ACC112 (cell line): ENCODE data around the gene IL1RAP.

ENCODE experiments used
- H2AFZ ChIP-seq: fragments of 200-600 bp; sonication (generic); one replicate; pipeline ENCODE4 v1.6.0; 2017; ENCODE audit warnings: antibody characterized with exemption, low read length; ENCODE audit not compliant: unreplicated experiment
- H3K27ac ChIP-seq: fragments of 200-600 bp; sonication (generic); 2 replicates; pipeline ENCODE4 v1.5.1; 2014; ENCODE audit warnings: low read depth, mild to moderate bottlenecking, antibody characterized with exemption, low read length, moderate library complexity
- H3K27me3 ChIP-seq: fragments of 200-600 bp; sonication (generic); 2 replicates; pipeline ENCODE4 v1.6.1; 2014; ENCODE audit warnings: mild to moderate bottlenecking, antibody characterized with exemption, low read length, moderate library complexity, mixed read lengths; ENCODE audit not compliant: insufficient read depth
- H3K36me3 ChIP-seq: fragments of 200-600 bp; sonication (generic); 2 replicates; pipeline ENCODE4 v1.6.1; 2016; ENCODE audit warnings: mild to moderate bottlenecking, antibody characterized with exemption, low read length, moderate library complexity, mixed read lengths; ENCODE audit not compliant: insufficient read depth
- H3K4me1 ChIP-seq: fragments of 200-600 bp; sonication (generic); one replicate; pipeline ENCODE4 v1.6.1; 2016; ENCODE audit warnings: low read length, mixed read lengths; ENCODE audit not compliant: insufficient read depth, unreplicated experiment, control insufficient read depth
- H3K4me3 ChIP-seq: fragments of 200-600 bp; sonication (generic); 2 replicates; pipeline ENCODE4 v1.5.1; 2014; ENCODE audit warnings: mild to moderate bottlenecking, low read depth, low read length
- H3K79me2 ChIP-seq: fragments of 200-600 bp; sonication (generic); one replicate; pipeline ENCODE4 v1.6.0; 2016; ENCODE audit warnings: low read length; ENCODE audit not compliant: control insufficient read depth, unreplicated experiment, insufficient read depth

IL1RAP gene

GRCh38 chr3:190621927-190622326 is 108.0 kb downstream of the IL1RAP start:
- H3K36me3 ChIP-seq = peaks cover 10% of the 10 kb centered on the region; the same call in 1 of the 2 replicates
- no peaks in the 10 kb centered on the region for H3K27me3 ChIP-seq
- H3K4me3 ChIP-seq = no peak overlapping the region
- H3K27ac ChIP-seq = no peak overlapping the region
- H3K4me1 ChIP-seq = peaks cover 9% of the 10 kb centered on the region
- no peak overlapping the region for H2AFZ ChIP-seq
- H3K79me2 ChIP-seq = no peaks in the 10 kb centered on the region

DNA sequence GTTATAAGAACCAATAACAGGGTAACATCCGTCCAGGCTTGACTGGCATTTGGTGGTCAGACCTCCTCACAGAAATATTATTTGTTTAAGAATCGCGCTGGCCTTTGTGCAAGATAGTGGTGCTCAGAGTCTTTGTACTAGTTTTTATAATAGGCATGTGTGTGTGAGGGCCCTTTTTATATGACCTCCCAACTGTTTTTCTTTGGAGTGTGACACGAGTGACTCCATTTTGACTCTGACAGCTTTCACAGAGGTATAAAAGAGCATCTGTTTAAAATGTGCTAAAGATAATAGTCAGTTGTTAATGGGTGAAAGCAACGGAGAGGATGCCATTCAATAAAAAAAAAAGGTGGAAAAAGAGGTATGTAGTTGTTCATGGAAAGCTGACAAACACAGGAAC is 110.4 kb downstream of the IL1RAP start:
- Histone ChIP-seq H3K79me2 (no peaks in the 10 kb centered on the region), H3K27ac (no peak overlapping the region), H3K36me3 (peaks cover 20% of the 10 kb centered on the region), H3K27me3 (no peaks in the 10 kb centered on the region), H3K4me3 (no peak overlapping the region), H3K4me1 (no peaks in the 10 kb centered on the region), H2AFZ (no peak overlapping the region)

- Histone ChIP-seq H3K79me2 (no peaks in the 10 kb centered on the region), H3K36me3 (peaks cover 20% of the 10 kb centered on the region), H3K4me3 (no peak overlapping the region), H3K4me1 (no peaks in the 10 kb centered on the region), H3K27ac (no peak overlapping the region), H2AFZ (no peak overlapping the region), H3K27me3 (no peaks in the 10 kb centered on the region)
Measured at GRCh38 chr3:190626951-190627620, 113.2 kb downstream of the IL1RAP start.

DNA sequence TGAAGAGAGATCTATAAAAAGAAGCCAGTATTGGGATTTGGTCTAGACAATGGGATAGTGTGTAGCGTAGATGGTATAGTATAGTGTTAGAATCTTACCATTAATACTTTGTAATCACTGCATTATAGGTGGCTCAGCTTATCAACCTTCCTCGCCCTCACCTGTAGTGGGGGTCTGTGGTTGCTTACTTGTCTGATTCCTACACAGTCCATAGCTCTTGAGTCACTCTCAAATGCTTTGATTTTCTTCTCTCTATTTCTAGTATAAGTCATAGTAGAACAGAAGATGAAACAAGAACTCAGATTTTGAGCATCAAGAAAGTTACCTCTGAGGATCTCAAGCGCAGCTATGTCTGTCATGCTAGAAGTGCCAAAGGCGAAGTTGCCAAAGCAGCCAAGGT is 115.2 kb downstream of the IL1RAP start:
- no peak overlapping the region for H3K4me3 ChIP-seq
- H3K27ac ChIP-seq = no peak overlapping the region
- no peaks in the 10 kb centered on the region for H3K79me2 ChIP-seq
- no peak overlapping the region for H2AFZ ChIP-seq
- H3K4me1 ChIP-seq = no peaks in the 10 kb centered on the region
- H3K27me3 ChIP-seq = no peaks in the 10 kb centered on the region
- H3K36me3 ChIP-seq = peaks cover 14% of the 10 kb centered on the region

DNA sequence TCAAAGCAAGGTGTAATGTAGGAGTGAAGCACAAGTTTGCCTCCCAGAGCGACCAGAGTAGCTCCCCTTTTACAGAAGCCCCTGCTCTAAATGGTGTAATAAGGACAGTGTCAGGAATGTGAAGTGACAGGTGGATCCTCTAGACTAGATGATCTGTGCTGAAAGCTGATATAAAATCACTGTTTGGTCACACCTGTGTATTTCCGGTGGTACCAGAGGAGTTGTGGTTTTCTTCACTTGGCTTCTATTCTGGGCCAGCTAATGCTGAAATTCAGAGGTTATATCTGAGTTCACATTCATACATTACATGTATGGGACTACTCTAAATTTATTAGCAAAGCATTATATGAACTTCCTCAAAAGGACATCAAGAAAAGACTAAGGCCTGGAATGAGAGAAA is 117.4 kb downstream of the IL1RAP start:
- no peak overlapping the region for H3K27ac ChIP-seq
- H3K4me1 ChIP-seq = no peaks in the 10 kb centered on the region
- H3K36me3 ChIP-seq = peaks cover 11% of the 10 kb centered on the region
- H3K27me3 ChIP-seq = no peaks in the 10 kb centered on the region
- H2AFZ ChIP-seq = no peak overlapping the region
- no peak overlapping the region for H3K4me3 ChIP-seq
- no peaks in the 10 kb centered on the region for H3K79me2 ChIP-seq

GRCh38 chr3:190641564-190641963 is 127.7 kb downstream of the IL1RAP start:
- no peaks in the 10 kb centered on the region for H3K79me2 ChIP-seq
- no peak overlapping the region for H3K27ac ChIP-seq
- no peak overlapping the region for H3K4me3 ChIP-seq
- H3K36me3 ChIP-seq = peaks cover 8% of the 10 kb centered on the region
- no peaks in the 10 kb centered on the region for H3K27me3 ChIP-seq
- H3K4me1 ChIP-seq = no peaks in the 10 kb centered on the region
- H2AFZ ChIP-seq = no peak overlapping the region

DNA sequence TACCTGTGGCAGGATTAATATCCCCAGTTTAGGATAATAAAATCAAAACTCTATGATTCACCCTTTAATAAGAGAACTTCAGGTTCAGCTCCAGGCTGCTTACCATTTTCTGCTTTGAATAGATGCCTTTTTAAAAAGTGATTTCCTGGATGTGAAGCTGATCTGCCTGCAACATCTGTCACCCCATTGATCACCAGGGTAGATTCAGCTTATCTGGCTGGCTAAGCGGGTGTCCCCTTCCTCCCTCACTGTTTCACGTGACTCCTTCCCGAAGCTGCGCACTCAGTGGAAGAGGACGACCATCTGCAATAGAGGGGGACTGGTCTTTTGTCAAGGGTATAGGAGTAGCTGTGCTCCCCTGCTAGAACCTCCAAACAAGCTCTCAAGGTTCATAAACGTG is 128.1 kb downstream of the IL1RAP start:
- Histone ChIP-seq H3K36me3 (peaks cover 8% of the 10 kb centered on the region), H3K27me3 (no peaks in the 10 kb centered on the region), H3K4me3 (no peak overlapping the region), H3K79me2 (no peaks in the 10 kb centered on the region), H3K27ac (no peak overlapping the region), H2AFZ (no peak overlapping the region), H3K4me1 (no peaks in the 10 kb centered on the region)

DNA sequence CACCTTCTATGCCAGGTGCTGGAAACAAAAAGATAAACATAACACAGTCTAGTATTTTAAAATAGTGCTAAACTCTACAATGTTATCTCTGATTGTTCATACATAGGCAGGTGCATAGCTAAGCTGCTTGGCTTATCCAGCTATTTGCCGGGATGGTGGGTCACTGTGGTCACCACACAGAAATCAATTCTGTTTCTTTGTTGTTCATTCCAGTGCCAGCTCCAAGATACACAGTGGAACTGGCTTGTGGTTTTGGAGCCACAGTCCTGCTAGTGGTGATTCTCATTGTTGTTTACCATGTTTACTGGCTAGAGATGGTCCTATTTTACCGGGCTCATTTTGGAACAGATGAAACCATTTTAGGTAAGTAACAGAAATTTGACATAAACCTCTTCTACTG is 130.2 kb downstream of the IL1RAP start:
- Histone ChIP-seq H3K36me3 (peaks cover 10% of the 10 kb centered on the region), H3K27ac (no peak overlapping the region), H3K4me3 (no peak overlapping the region), H3K4me1 (no peaks in the 10 kb centered on the region), H3K27me3 (no peaks in the 10 kb centered on the region), H3K79me2 (no peaks in the 10 kb centered on the region), H2AFZ (no peak overlapping the region)

GRCh38 chr3:190644766-190645165 is 130.9 kb downstream of the IL1RAP start:
- no peaks in the 10 kb centered on the region for H3K79me2 ChIP-seq
- H3K27me3 ChIP-seq = no peaks in the 10 kb centered on the region
- no peak overlapping the region for H2AFZ ChIP-seq
- no peaks in the 10 kb centered on the region for H3K4me1 ChIP-seq
- H3K4me3 ChIP-seq = no peak overlapping the region
- peaks cover 10% of the 10 kb centered on the region for H3K36me3 ChIP-seq
- no peak overlapping the region for H3K27ac ChIP-seq

- H3K79me2 ChIP-seq = no peaks in the 10 kb centered on the region
- no peaks in the 10 kb centered on the region for H3K4me1 ChIP-seq
- no peak overlapping the region for H3K27ac ChIP-seq
- peaks cover 10% of the 10 kb centered on the region for H3K36me3 ChIP-seq
- H3K27me3 ChIP-seq = no peaks in the 10 kb centered on the region
- no peak overlapping the region for H2AFZ ChIP-seq
- no peak overlapping the region for H3K4me3 ChIP-seq
Measured at GRCh38 chr3:190645932-190646460, 132.1 kb downstream of the IL1RAP start.

GRCh38 chr3:190646996-190647395 is 133.1 kb downstream of the IL1RAP start:
- H3K27me3 ChIP-seq = no peaks in the 10 kb centered on the region
- no peak overlapping the region for H2AFZ ChIP-seq
- no peaks in the 10 kb centered on the region for H3K79me2 ChIP-seq
- no peak overlapping the region for H3K4me3 ChIP-seq
- H3K4me1 ChIP-seq = no peaks in the 10 kb centered on the region
- H3K36me3 ChIP-seq = peaks cover 10% of the 10 kb centered on the region
- no peak overlapping the region for H3K27ac ChIP-seq
